Suprapubic skin (tissue), 3 donors: ENCODE results near the gene GAN.

Experiments used
- POLR2A ChIP-seq, 2 donors: fragments of 450-650 bp; IDR thresholded peaks; one replicate each; pipeline ENCODE4 v1.6.1; 2017; ENCODE audit warnings: antibody characterized with exemption in 2 of 2, mild to moderate bottlenecking in 2 of 2, moderate library complexity in 2 of 2
- TF ChIP-seq, protein P1 (sequence below), 2 donors: fragments of 200-600 bp in 1 of 2; fragments of 450-650 bp in 1 of 2; sonication (generic) in 1 of 2; IDR thresholded peaks; one replicate each; pipeline ENCODE4 v1.5.1; 2016 to 2019; ENCODE audit warnings: antibody characterized with exemption in 2 of 2, mild to moderate bottlenecking in 1 of 2, moderate library complexity in 1 of 2

DNA sequence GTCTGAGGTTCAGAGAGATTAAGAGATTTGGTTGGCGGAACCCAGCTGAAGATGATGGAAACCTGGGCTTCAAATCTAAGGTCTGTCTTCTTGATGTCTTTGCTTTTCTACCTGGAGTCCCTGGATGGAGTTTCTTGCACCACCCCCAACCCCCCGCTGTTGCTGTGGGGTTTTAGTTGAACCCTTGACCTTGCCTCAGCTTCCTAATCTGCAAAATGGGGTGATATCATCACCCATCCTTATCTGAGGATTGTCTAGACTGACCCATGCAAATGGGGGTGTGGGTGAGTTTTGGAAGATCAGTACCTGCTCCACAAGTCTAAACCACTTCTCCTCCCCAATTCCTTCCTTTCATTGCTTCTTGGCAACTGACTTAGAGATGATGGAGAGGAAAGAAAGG lies 120.8 kb downstream of the GAN start:
- TF ChIP-seq, protein P1, sequence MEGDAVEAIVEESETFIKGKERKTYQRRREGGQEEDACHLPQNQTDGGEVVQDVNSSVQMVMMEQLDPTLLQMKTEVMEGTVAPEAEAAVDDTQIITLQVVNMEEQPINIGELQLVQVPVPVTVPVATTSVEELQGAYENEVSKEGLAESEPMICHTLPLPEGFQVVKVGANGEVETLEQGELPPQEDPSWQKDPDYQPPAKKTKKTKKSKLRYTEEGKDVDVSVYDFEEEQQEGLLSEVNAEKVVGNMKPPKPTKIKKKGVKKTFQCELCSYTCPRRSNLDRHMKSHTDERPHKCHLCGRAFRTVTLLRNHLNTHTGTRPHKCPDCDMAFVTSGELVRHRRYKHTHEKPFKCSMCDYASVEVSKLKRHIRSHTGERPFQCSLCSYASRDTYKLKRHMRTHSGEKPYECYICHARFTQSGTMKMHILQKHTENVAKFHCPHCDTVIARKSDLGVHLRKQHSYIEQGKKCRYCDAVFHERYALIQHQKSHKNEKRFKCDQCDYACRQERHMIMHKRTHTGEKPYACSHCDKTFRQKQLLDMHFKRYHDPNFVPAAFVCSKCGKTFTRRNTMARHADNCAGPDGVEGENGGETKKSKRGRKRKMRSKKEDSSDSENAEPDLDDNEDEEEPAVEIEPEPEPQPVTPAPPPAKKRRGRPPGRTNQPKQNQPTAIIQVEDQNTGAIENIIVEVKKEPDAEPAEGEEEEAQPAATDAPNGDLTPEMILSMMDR (IDR thresholded peaks at IDR 0.05), result no peak
- TF ChIP-seq POLR2A (IDR thresholded peaks at IDR 0.05), result no peak
